NCI-H748 (cell line): Measurements from ENCODE around the gene PRUNE2.

Source experiments
- DNase-seq: peaks from one replicate; lab custom pipeline; 2025; ENCODE audit not compliant: unreplicated experiment; lab: John Stamatoyannopoulos, UW

Gene PRUNE2

DNA sequence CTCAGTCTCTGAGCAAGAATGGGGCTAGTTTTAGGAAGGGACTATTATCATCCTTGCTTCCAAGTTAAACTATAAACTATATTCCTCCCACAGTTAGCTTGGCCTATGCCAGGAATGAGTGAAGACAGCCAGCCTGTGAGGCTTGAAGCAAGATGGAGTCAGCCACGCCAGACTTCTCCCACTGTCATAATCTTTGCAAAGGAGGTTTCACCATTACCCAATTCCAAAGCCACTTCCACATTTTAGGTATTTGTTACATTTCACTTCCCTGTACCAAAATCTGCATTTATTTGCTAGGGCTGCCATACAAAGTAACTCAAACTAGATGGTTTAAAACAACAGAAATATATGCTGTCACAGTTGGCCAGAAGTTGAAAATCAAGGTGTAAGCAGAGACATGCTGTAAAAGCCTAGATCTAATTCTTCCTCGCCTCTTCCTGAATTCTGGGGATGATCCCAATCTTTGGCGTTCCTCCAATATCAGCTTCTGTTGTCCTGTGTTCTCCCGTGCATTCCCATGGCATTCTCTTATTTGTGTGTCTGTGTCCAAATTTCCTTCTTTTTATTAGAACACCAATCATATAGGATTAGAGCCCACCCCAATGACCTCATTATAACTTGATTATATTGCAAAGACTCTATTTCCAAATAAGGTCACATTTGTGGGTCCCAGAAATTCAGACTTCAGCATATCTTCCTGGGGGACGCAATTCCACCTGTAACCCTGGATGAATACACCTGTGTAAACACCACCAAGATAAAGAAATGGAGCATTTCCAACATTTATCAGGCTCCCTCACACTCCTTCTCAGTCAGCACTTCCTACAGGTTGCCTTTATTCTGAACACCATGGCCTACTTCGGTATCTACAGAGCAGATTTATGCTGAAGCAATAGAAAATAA, 320.2 kb downstream of the PRUNE2 start:
- peak; percentile 70 for DNase-seq

GRCh38 chr9:76583256-76583655, 322.7 kb downstream of the PRUNE2 start:
- DNase-seq, result no peak

DNA sequence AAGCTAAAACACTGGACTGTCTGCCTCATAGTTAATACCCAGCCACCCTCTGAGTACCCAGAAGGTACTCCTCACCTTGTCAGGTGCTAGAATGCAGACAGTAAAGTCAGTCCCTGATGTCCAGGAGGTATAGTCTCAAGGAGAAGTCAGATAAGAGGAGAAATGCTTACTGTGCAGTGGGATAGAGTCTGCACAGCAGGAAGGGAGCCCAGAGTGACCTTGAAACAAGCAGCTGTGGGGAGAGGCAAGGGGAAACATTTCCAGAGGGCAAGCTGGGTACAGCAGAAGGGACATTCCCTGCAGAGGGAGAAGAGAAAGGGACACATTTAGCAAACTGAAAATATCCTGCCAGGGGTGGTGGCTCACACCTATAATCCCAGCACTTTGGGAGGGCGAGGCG, 324.2 kb downstream of the PRUNE2 start:
- DNase-seq, result no peak

DNA sequence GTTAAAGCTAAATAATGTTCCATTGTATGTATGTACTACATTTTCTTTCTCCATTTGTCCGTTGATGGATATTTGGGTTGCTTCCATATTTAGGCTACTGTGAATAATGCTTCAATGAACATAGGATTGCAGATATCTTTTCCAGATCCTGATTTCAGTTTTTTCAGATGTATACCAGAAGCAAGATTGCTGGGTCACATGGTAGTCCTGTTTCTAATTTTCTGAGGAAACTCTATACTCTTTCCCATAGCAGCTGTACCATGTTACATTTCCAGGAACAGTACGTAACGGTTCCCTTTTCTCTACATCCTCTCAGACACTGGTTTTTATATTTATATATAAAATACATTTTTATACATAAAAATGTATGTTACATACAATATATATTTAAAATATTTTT, 325.1 kb downstream of the PRUNE2 start:
- no peak for DNase-seq

DNA sequence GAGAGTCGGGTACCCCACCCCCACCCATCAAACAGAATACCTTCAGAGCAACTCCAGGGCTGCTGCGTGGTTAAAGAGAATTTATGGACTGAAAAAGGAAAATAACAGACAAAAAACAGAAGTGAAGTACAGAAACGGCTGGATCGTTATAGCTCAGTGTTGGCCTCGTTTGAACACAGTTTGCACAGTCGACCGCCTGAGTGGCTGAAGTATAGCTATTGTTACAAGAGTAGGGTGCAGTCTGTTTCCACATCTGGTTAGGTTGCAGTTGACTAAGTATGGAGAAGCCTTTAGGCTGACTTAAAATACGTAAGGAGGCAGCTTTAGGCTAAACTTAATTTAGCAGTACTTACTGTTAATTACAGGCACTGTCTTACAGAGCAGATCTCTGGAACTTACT, 325.7 kb downstream of the PRUNE2 start:
- no peak for DNase-seq

- no peak for DNase-seq
Observed at GRCh38 chr9:76576344-76576743, 329.6 kb downstream of the PRUNE2 start.

DNA sequence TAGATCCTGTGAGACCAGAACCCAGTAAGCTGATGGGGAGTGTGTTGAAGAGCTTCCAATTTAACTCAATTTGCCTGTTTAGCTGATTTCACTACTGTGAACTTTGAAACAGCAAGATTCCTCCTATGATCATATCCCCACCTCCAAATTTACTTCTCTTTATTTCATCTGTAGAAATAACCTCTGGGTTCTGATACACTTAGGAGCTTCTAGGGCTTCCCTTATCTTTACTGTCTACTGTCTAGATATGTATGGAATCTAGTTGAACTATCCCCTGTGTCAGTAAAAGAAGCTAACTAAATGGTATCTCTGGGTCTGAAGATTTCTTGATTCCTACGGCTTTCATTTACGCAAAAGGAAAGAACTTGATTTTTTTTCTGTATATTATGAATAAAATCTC, 330.2 kb downstream of the PRUNE2 start:
- no peak for DNase-seq

- no peak for DNase-seq
Observed at GRCh38 chr9:76573905-76574760, 331.8 kb downstream of the PRUNE2 start.

GRCh38 chr9:76573408-76573807, 332.5 kb downstream of the PRUNE2 start:
- DNase-seq, result no peak

DNA sequence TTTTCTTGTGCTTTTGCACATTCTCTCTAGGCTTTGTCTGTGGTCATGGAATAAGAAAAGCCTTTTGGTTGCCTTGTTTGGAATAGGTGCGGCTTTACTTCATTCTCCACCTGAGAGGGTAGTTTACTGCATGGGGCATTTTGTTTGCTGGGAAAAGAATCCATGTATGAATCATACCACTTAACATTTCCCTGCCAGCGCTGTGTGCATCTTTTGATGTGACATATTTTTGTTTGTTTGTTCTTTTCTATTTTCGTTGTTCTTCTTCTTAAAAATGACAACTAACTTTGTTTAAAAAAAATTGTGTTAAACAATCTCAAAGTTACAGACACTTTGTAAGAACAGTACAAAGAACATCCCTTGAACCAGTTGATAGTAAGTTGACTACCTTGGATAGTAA, 333.8 kb downstream of the PRUNE2 start:
- DNase-seq, result peak; percentile 65

DNA sequence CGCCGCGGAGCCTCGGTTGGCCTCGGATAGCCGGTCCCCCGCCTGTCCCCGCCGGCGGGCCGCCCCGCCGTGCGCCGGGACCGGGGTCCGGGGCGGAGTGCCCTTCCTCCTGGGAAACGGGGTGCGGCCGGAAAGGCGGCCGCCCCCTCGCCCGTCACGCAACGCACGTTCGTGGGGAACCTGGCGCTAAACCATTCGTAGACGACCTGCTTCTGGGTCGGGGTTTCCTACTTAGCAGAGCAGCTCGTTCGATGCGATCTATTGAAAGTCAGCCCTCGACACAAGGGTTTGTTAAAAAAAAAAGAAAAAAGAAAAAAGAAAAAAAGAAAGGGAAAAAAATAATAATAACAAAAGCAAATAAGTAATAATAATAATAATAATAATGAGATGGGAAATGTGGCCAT, 334.2 kb downstream of the PRUNE2 start:
- peak; percentile 60 for DNase-seq

- peak; percentile 39 for DNase-seq
Observed at GRCh38 chr9:76571288-76571687, 334.6 kb downstream of the PRUNE2 start.

DNA sequence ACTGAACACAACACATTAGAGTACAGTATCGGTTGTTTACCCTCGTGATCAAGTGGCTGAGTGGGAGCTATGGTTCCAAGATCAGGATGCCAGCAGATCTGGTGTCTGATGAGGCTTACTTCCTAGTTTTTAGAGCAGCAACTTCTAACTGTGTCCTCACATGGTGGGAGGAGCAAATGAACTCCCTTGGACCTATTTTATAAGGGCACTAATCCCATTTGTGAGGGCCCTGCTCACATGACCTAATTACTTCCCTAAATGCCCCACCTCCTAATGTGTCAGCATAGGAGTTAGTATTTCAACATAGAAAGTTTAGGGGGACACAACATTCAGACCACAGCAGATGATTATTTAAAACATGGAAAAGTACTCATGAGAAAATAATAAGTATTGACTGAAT, 335.1 kb downstream of the PRUNE2 start:
- no peak for DNase-seq

DNA sequence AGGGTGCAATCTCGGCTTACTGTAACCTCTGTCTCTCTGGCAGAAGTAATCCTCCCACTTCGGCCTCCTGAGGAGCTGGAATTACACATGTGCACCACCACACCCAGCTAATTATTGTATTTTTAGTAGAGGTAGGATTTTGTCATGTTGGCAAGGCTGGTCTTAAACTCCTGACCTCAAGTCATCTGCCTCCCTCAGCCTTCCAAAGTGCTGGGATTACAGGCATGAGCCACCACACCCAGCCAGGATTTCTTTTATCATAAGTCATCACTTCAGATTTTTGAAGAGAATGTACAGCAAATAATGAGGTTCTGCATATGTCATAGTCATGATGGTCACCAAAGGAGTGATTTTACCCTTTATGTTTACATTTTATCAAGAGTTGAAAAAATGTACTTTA, 338.8 kb downstream of the PRUNE2 start:
- DNase-seq, result no peak

DNA sequence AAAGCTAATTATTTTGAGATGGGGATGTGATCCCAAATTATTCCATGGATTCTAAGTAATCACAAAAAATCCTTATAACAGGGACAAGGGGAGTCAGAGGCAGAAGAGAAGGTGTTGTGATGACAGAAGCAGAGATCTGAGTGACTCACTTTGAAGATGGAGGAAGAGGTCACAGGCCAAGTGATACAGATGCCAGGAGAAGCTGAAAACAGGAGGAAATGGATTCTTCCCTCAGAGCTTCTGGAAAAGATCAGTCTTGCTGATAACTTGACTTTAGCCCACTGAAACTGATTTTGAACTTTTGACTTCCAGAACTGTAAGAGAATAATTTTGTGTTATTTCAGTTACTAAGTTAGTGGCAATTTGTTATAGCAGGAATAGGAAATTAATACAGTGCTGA, 341.6 kb downstream of the PRUNE2 start:
- no peak for DNase-seq

- no peak for DNase-seq
Observed at GRCh38 chr9:76562511-76562911, 343.4 kb downstream of the PRUNE2 start.

DNA sequence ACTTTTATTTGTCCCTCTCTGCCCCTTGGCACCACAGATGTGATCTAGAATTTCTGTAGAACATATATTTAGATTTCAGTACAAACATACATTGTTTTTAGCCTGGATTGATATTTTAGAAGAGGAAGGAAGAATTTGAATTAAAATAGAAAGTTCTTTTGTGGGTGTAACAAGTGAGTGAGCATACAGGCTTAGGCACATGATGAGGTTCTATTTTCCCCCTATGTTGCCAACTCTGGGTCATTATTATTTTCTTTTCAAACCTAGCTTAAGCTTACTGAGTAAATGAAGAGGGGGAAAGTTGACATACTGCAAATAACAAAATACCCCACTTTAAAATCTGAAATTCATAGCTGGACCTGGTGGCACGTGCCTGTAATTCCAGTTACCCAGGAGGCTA, 344.0 kb downstream of the PRUNE2 start:
- no peak for DNase-seq
